IPS-18c (cell line): ENCODE measurements around the gene NEBL.

ENCODE experiments used
- H3K4me3 ChIP-seq: 2 replicates; pipeline ENCODE4 v1.7.0; 2013; ENCODE audit warnings: low read depth, mild to moderate bottlenecking, low read length, moderate library complexity; ENCODE audit not compliant: insufficient read depth
- H3K9me3 ChIP-seq: one replicate; pipeline ENCODE4 v1.6.1; 2013; ENCODE audit warnings: mild to moderate bottlenecking, low read length, moderate library complexity; ENCODE audit not compliant: control insufficient read depth, insufficient read depth

The NEBL gene

GRCh38 chr10:20839141-20839540, 58.0 kb downstream of the NEBL start:
- H3K9me3 ChIP-seq = no peaks in the 10 kb centered on the region
- H3K4me3 ChIP-seq = no peak overlapping the region

GRCh38 chr10:20836401-20836800, 60.7 kb downstream of the NEBL start:
- H3K9me3 ChIP-seq = peaks cover 2% of the 10 kb centered on the region
- H3K4me3 ChIP-seq = no peak overlapping the region

GRCh38 chr10:20835335-20835734, 61.8 kb downstream of the NEBL start:
- no peak overlapping the region for H3K4me3 ChIP-seq
- H3K9me3 ChIP-seq = peaks cover 2% of the 10 kb centered on the region

- Histone ChIP-seq H3K9me3 (peaks cover 2% of the 10 kb centered on the region), H3K4me3 (no peak overlapping the region)
These were observed 62.3 kb downstream of the NEBL start for GRCh38 chr10:20834825-20835224.

GRCh38 chr10:20822825-20823224, 74.3 kb downstream of the NEBL start:
- H3K4me3 ChIP-seq = no peak overlapping the region
- no peaks in the 10 kb centered on the region for H3K9me3 ChIP-seq

- Histone ChIP-seq H3K9me3 (no peaks in the 10 kb centered on the region), H3K4me3 (no peak overlapping the region)
These were observed 79.5 kb downstream of the NEBL start for GRCh38 chr10:20817646-20818045.

- Histone ChIP-seq H3K4me3 (no peak overlapping the region), H3K9me3 (no peaks in the 10 kb centered on the region)
These were observed 80.0 kb downstream of the NEBL start for GRCh38 chr10:20817116-20817515.

GRCh38 chr10:20814116-20814515, 83.0 kb downstream of the NEBL start:
- H3K9me3 ChIP-seq = no peaks in the 10 kb centered on the region
- H3K4me3 ChIP-seq = no peak overlapping the region

GRCh38 chr10:20811131-20811530, 86.0 kb downstream of the NEBL start:
- H3K4me3 ChIP-seq = no peak overlapping the region

GRCh38 chr10:20809631-20810030, 87.5 kb downstream of the NEBL start:
- Histone ChIP-seq H3K9me3 (no peaks in the 10 kb centered on the region), H3K4me3 (no peak overlapping the region)

More at GRCh38 chr10:20811131-20811530, 86.0 kb downstream of the NEBL start:
- H3K9me3 ChIP-seq = no peaks in the 10 kb centered on the region

- Histone ChIP-seq H3K4me3 (no peak overlapping the region), H3K9me3 (no peaks in the 10 kb centered on the region)
These were observed 90.6 kb downstream of the NEBL start for GRCh38 chr10:20806487-20806886.

- H3K4me3 ChIP-seq = no peak overlapping the region
- no peaks in the 10 kb centered on the region for H3K9me3 ChIP-seq
These were observed 99.8 kb downstream of the NEBL start for GRCh38 chr10:20797290-20797689.

GRCh38 chr10:20795391-20795790, 101.7 kb downstream of the NEBL start:
- Histone ChIP-seq H3K4me3 (no peak overlapping the region), H3K9me3 (no peaks in the 10 kb centered on the region)

- Histone ChIP-seq H3K9me3 (no peaks in the 10 kb centered on the region), H3K4me3 (no peak overlapping the region)
These were observed 111.9 kb downstream of the NEBL start for GRCh38 chr10:20785174-20785573.

GRCh38 chr10:20778008-20778757, 118.9 kb downstream of the NEBL start:
- Histone ChIP-seq H3K9me3 (no peaks in the 10 kb centered on the region), H3K4me3 (no peak overlapping the region)

GRCh38 chr10:20776384-20777118, 120.6 kb downstream of the NEBL start:
- no peak overlapping the region for H3K4me3 ChIP-seq

GRCh38 chr10:20771051-20771450, 126.1 kb downstream of the NEBL start:
- no peak overlapping the region for H3K4me3 ChIP-seq
- no peaks in the 10 kb centered on the region for H3K9me3 ChIP-seq

More at GRCh38 chr10:20776384-20777118, 120.6 kb downstream of the NEBL start:
- no peaks in the 10 kb centered on the region for H3K9me3 ChIP-seq

GRCh38 chr10:20769481-20769880, 127.6 kb downstream of the NEBL start:
- no peak overlapping the region for H3K4me3 ChIP-seq

More at GRCh38 chr10:20769481-20769880, 127.6 kb downstream of the NEBL start:
- no peaks in the 10 kb centered on the region for H3K9me3 ChIP-seq
